Central memory CD8-positive, alpha-beta T cell (primary cell): ENCODE data around the gene HECW1.

Source experiments
- ATAC-seq: fragments of 150-1000 bp; cut with Tn5 transposase; replicated peaks from 2 replicates; pipeline ENCODE4 v1.10.0; 2022; ENCODE audit warnings: mild to moderate bottlenecking, moderate FRiP score, moderate number of reproducible peaks; ENCODE audit not compliant: poor library complexity, severe bottlenecking; ENCODE audit errors: extremely low read depth
- DNase-seq, 2 donors: peaks; one replicate each; pipeline ENCODE4 v3.0.0; 2021; ENCODE audit warnings: low spot score in 2 of 2
- H3K27ac Mint-ChIP-seq: one replicate; pipeline ENCODE4 v1.8.0; 2022; ENCODE audit warnings: low read depth, mild to moderate bottlenecking, moderate library complexity, mixed read lengths
- H3K27me3 Mint-ChIP-seq: one replicate; pipeline ENCODE4 v1.8.0; 2022; ENCODE audit warnings: mixed read lengths
- H3K36me3 Mint-ChIP-seq: one replicate; pipeline ENCODE4 v1.8.0; 2022; ENCODE audit warnings: mild to moderate bottlenecking, moderate library complexity, mixed read lengths; ENCODE audit not compliant: insufficient read depth
- H3K4me1 Mint-ChIP-seq: one replicate; pipeline ENCODE4 v1.8.0; 2022; ENCODE audit warnings: mixed read lengths
- H3K4me3 Mint-ChIP-seq: one replicate; pipeline ENCODE4 v1.8.0; 2022; ENCODE audit warnings: mild to moderate bottlenecking, moderate library complexity, mixed read lengths
- H3K9me3 Mint-ChIP-seq: one replicate; pipeline ENCODE4 v1.8.0; 2022; ENCODE audit warnings: mixed read lengths

HECW1 gene

DNA sequence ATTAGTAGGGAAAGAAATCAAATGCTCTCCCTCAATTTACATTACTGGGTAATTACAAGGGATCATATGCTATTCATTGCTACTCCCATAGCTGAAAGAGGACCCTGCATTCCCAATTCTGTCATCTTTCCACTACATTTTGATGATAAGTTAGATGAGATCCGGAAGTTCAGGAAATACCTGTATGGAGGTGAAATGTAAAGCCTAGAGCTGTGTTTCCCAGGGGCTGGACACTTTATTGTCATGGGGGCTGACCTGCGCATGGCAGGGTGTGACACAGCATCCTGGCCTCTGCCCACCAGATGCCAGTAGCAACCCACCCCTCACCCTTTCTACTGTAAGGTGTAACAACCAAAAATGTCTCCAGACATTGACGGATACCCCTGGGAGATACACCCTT is 56.6 kb downstream of the HECW1 start:
- no peak for DNase-seq
- no peak for ATAC-seq
- no peaks in the 10 kb centered on the region for H3K36me3 Mint-ChIP-seq
- H3K27me3 Mint-ChIP-seq: peaks cover 37% of the 10 kb centered on the region
- no peaks in the 10 kb centered on the region for H3K9me3 Mint-ChIP-seq
- H3K4me3 Mint-ChIP-seq: no peak overlapping the region
- no peaks in the 10 kb centered on the region for H3K4me1 Mint-ChIP-seq
- no peak overlapping the region for H3K27ac Mint-ChIP-seq

GRCh38 chr7:43170571-43170970 is 58.1 kb downstream of the HECW1 start:
- no peak for DNase-seq
- peaks cover 50% of the 10 kb centered on the region for H3K27me3 Mint-ChIP-seq
- no peaks in the 10 kb centered on the region for H3K36me3 Mint-ChIP-seq
- no peaks in the 10 kb centered on the region for H3K9me3 Mint-ChIP-seq
- H3K27ac Mint-ChIP-seq: no peak overlapping the region
- no peak for ATAC-seq
- H3K4me1 Mint-ChIP-seq: no peaks in the 10 kb centered on the region
- H3K4me3 Mint-ChIP-seq: no peak overlapping the region

- H3K36me3 Mint-ChIP-seq: no peaks in the 10 kb centered on the region
- DNase-seq (no peak), ATAC-seq (no peak)
- peaks cover 33% of the 10 kb centered on the region for H3K27me3 Mint-ChIP-seq
- H3K4me3 Mint-ChIP-seq: no peak overlapping the region
- no peaks in the 10 kb centered on the region for H3K4me1 Mint-ChIP-seq
- no peaks in the 10 kb centered on the region for H3K9me3 Mint-ChIP-seq
- no peak overlapping the region for H3K27ac Mint-ChIP-seq
Observed at GRCh38 chr7:43175570-43176200, 63.2 kb downstream of the HECW1 start.

GRCh38 chr7:43179393-43179792 is 66.9 kb downstream of the HECW1 start:
- DNase-seq: no peak
- Mint-ChIP-seq H3K36me3 (no peaks in the 10 kb centered on the region), H3K27ac (no peak overlapping the region), H3K9me3 (no peaks in the 10 kb centered on the region), H3K27me3 (peaks cover 18% of the 10 kb centered on the region), H3K4me1 (no peaks in the 10 kb centered on the region), H3K4me3 (no peak overlapping the region)
- no peak for ATAC-seq

DNA sequence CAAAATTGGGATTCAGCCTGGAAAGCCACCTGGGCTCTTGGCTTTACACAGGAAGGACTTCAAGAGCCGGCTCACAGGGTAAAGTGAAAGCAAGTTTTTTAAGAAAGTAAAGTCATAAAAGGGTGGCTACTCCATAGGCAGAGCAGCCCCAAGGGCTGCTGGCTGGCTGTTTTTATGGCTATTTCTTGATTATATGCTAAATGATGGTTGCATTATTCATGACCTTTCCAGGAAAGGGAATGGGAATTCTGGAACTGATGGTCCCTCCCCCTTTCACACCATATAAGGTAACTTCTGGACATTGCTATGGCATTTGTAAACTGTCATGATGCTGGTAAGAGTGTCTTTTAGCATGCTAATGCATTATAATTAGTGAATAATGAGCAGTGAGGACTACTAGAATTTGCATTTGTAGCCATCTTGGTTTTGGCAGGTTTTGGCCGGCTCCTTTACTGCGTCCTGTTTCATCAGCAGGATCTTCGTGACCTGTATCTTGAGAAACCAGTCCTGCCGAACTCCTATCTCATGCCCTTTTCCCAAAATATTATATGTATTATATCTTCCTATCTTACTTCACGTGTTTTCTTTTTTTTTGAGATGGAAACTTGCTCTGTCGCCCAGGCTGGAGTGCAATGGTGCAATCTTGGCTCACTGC is 80.5 kb downstream of the HECW1 start:
- peaks cover 34% of the 10 kb centered on the region for H3K27me3 Mint-ChIP-seq
- H3K36me3 Mint-ChIP-seq: no peaks in the 10 kb centered on the region
- no peak for DNase-seq
- H3K9me3 Mint-ChIP-seq: no peaks in the 10 kb centered on the region
- no peak overlapping the region for H3K4me3 Mint-ChIP-seq
- no peak for ATAC-seq
- no peak overlapping the region for H3K27ac Mint-ChIP-seq
- no peaks in the 10 kb centered on the region for H3K4me1 Mint-ChIP-seq

DNA sequence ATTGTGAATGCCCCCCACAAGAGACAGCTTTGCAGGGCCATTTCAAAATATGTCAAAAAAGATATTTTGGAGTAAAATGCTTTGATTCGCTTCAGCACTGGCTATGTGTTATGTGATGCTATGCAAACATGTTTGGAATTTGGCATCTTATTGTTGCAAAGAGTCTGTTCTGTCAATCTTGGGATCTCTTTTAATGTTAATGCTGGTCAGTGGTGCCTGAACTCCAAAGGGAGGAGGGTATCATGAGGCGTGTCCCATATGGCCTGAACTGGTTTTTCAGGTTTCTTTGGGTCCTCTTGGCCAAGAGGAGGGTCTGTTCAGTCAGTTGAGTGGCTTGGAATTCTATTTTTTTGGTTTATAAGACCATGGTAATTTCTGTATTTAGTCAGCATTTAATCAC is 81.4 kb downstream of the HECW1 start:
- no peak for ATAC-seq
- H3K4me3 Mint-ChIP-seq: no peak overlapping the region
- H3K27me3 Mint-ChIP-seq: peaks cover 28% of the 10 kb centered on the region

DNA sequence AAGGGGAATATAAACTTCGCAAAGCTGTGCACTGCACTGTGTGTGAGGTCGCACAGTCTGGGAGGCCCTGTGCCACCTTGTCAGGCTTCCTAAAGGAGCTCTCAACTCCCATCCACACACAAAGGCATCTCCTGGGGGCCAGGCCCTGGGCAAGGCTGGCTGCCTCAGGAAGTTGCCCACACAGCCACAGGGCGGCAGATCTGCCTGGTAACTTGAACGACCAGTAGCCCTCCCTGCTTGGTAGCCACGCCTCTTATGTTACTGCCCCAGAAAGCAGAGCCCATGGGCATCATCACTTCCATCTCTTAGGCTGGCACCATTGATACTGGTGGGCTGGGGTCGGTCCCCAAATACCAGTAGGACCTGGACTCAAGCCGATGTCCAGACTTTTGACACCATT is 82.8 kb downstream of the HECW1 start:
- no peak for ATAC-seq
- no peak for DNase-seq
- H3K27me3 Mint-ChIP-seq: peaks cover 15% of the 10 kb centered on the region
- no peaks in the 10 kb centered on the region for H3K4me1 Mint-ChIP-seq
- no peaks in the 10 kb centered on the region for H3K9me3 Mint-ChIP-seq
- H3K4me3 Mint-ChIP-seq: no peak overlapping the region
- H3K36me3 Mint-ChIP-seq: no peaks in the 10 kb centered on the region
- no peak overlapping the region for H3K27ac Mint-ChIP-seq

More for the DNA sequence above, 81.4 kb downstream of the HECW1 start:
- DNase-seq: no peak
- Mint-ChIP-seq H3K36me3 (no peaks in the 10 kb centered on the region), H3K4me1 (no peaks in the 10 kb centered on the region), H3K9me3 (no peaks in the 10 kb centered on the region), H3K27ac (no peak overlapping the region)

- DNase-seq (no peak), ATAC-seq (no peak)
- Mint-ChIP-seq H3K27me3 (peaks cover 14% of the 10 kb centered on the region), H3K4me1 (no peaks in the 10 kb centered on the region), H3K27ac (no peak overlapping the region), H3K9me3 (no peaks in the 10 kb centered on the region), H3K36me3 (no peaks in the 10 kb centered on the region), H3K4me3 (no peak overlapping the region)
Observed at GRCh38 chr7:43195768-43196167, 83.3 kb downstream of the HECW1 start.

DNA sequence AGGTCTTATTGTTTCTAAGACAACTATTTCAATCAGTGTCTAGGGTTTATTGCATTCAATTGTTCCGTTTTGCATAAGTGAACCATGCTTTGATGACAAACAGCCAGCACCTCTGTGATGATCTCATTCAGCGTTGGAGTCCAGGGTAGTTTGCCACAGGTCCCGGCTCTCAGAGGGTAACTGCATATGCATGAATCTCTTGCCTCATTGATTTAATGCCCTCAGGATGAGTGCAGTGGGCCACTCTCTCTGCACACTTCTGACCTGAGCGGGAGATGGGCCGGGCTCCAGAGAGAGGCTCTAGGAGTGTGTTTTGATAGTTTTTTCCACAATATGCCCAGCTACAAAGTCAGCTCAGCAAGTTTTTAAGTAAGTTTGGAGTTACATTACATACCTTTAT is 83.9 kb downstream of the HECW1 start:
- Mint-ChIP-seq H3K27ac (no peak overlapping the region), H3K4me3 (no peak overlapping the region), H3K27me3 (peaks cover 11% of the 10 kb centered on the region), H3K4me1 (no peaks in the 10 kb centered on the region), H3K36me3 (no peaks in the 10 kb centered on the region), H3K9me3 (no peaks in the 10 kb centered on the region)
- no peak for DNase-seq
- ATAC-seq: no peak

DNA sequence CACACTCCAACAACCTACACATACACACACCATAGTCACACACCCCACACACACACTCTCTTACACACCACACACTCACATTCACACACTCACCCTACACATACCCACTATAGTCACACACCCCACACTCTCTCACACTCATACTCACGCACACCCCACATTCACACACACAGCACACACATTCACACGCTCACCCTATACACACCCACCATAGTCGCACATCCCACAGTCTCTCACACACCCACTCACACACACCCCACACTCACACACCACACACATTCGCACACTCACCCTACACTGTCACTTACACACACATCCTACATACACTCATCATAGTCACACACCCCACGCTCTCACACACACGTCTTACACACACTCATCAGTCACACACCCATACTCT is 85.6 kb downstream of the HECW1 start:
- ATAC-seq (no peak), DNase-seq (no peak)
- H3K27me3 Mint-ChIP-seq: peaks cover 7% of the 10 kb centered on the region
- no peaks in the 10 kb centered on the region for H3K4me1 Mint-ChIP-seq
- H3K36me3 Mint-ChIP-seq: no peaks in the 10 kb centered on the region
- H3K4me3 Mint-ChIP-seq: no peak overlapping the region
- H3K9me3 Mint-ChIP-seq: no peaks in the 10 kb centered on the region
- H3K27ac Mint-ChIP-seq: no peak overlapping the region

DNA sequence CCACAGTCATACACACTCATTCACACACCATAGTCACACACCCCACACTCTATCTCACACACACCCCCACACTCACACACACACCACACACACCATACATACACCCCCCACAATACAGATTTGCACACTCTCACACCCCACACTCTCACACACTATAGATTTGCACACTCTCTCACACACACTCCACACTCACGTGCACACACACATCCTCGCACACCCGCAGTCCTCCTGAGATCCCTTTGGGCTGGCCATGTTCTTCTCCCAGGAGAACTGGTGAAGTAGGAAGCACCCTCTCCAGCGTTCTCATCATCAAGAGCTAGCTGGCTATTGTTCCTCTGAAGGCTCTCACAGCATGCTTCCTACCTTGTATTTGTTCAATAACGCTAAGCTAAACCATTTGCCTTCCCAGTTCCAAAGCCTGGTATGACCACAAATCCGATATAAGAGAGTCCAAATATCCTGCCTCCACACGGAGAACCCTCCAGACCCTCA is 86.2 kb downstream of the HECW1 start:
- DNase-seq (no peak), ATAC-seq (no peak)
- no peaks in the 10 kb centered on the region for H3K36me3 Mint-ChIP-seq
- H3K4me3 Mint-ChIP-seq: no peak overlapping the region
- H3K27me3 Mint-ChIP-seq: peaks cover 7% of the 10 kb centered on the region
- H3K9me3 Mint-ChIP-seq: no peaks in the 10 kb centered on the region
- no peak overlapping the region for H3K27ac Mint-ChIP-seq
- H3K4me1 Mint-ChIP-seq: no peaks in the 10 kb centered on the region

DNA sequence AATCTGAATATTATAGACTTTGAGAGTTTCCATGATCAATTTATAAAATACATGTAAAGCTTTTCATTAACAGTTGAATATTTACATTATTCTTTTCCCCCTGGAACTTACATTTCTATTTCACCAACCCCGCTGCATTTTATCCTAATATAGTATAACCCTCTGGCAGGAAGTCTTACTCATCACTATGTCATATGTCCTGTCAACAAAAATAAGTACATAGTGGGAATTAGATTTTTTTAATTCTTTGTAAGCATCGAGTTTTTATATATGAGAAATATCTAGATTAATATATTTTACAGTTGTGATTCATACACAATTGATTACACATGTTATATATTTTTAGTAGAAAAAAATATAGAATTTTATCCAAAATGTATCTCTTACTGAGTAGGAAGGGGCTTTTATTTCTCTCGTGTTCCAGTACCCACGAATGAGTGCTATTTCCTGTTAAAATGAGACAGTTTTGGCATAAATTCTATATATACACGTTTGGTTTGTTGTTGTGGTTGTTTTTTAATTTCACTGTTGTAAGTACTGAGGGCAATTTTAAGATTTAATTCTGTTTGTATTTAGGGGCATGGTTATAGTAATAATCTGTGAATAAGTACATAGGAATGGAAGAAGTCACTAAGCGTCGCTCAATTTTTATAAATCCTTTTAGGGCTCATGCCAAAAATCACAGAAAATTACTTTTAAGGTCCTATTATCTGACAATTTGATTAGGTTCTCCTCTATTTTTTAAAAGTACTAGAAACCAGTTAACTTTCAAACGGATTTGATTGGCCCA is 87.1 kb downstream of the HECW1 start:
- Mint-ChIP-seq H3K9me3 (no peaks in the 10 kb centered on the region), H3K4me1 (no peaks in the 10 kb centered on the region), H3K27ac (no peak overlapping the region), H3K27me3 (peaks cover 7% of the 10 kb centered on the region), H3K4me3 (no peak overlapping the region), H3K36me3 (no peaks in the 10 kb centered on the region)
- ATAC-seq (no peak), DNase-seq (no peak)

- DNase-seq: no peak
- Mint-ChIP-seq H3K27ac (no peak overlapping the region), H3K36me3 (no peaks in the 10 kb centered on the region), H3K4me3 (no peak overlapping the region), H3K4me1 (no peaks in the 10 kb centered on the region), H3K9me3 (no peaks in the 10 kb centered on the region), H3K27me3 (peaks cover 19% of the 10 kb centered on the region)
- no peak for ATAC-seq
Observed at GRCh38 chr7:43201912-43202311, 89.5 kb downstream of the HECW1 start.
